RPMI7951 (cell line): ENCODE measurements around the gene TSPAN9. TPM values are rescaled to one million over a fixed set of nuclear protein-coding genes. Genes with fewer than 3 reads are reported as not detected.

ENCODE experiments used
- DNase-seq: peaks from one replicate; pipeline ENCODE4 v3.0.0-alpha.2; 2012; ENCODE audit warnings: low read depth
- total RNA-seq: library from RNA; depleted of rRNA; stranded (reverse); fragments of >200 nt; shearing (Covaris generic); gene quantifications from 2 replicates; pipeline ENCODE4 v1.2.3, GENCODE V29; 2014

The TSPAN9 gene
- total RNA-seq, 1 experiment from 2014 or later: 37.6 TPM

GRCh38 chr12:3296409-3296701 lies 219.2 kb downstream of the TSPAN9 start:
- DNase-seq: no peak

GRCh38 chr12:3298603-3299002 lies 221.4 kb downstream of the TSPAN9 start:
- no peak for DNase-seq

GRCh38 chr12:3299929-3300832 lies 223.0 kb downstream of the TSPAN9 start:
- DNase-seq: peak; percentile 98

- no peak for DNase-seq
These were observed 223.7 kb downstream of the TSPAN9 start for GRCh38 chr12:3300833-3301401.

GRCh38 chr12:3302401-3303041 lies 225.3 kb downstream of the TSPAN9 start:
- no peak for DNase-seq

GRCh38 chr12:3303410-3304136 lies 226.4 kb downstream of the TSPAN9 start:
- no peak for DNase-seq

- DNase-seq: peak; percentile 94
These were observed 227.4 kb downstream of the TSPAN9 start for GRCh38 chr12:3304436-3305165.

- DNase-seq: no peak
These were observed 228.3 kb downstream of the TSPAN9 start for GRCh38 chr12:3305464-3305863.

GRCh38 chr12:3305904-3306619 lies 228.9 kb downstream of the TSPAN9 start:
- DNase-seq: no peak

GRCh38 chr12:3307389-3307788 lies 230.2 kb downstream of the TSPAN9 start:
- no peak for DNase-seq

GRCh38 chr12:3308063-3308462 lies 230.9 kb downstream of the TSPAN9 start:
- no peak for DNase-seq

- DNase-seq: no peak
These were observed 231.4 kb downstream of the TSPAN9 start for GRCh38 chr12:3308609-3309008.

- DNase-seq: no peak
These were observed 232.6 kb downstream of the TSPAN9 start for GRCh38 chr12:3309805-3310204.

GRCh38 chr12:3310271-3311026 lies 233.3 kb downstream of the TSPAN9 start:
- DNase-seq: no peak

GRCh38 chr12:3311027-3311402 lies 233.8 kb downstream of the TSPAN9 start:
- peak; percentile 49 for DNase-seq

GRCh38 chr12:3311491-3312103 lies 234.4 kb downstream of the TSPAN9 start:
- DNase-seq: no peak

GRCh38 chr12:3313066-3313465 lies 235.9 kb downstream of the TSPAN9 start:
- DNase-seq: peak; percentile 96

- DNase-seq: peak; percentile 66
These were observed 236.8 kb downstream of the TSPAN9 start for GRCh38 chr12:3313675-3314663.
